ENCODE data around the gene NVL.

DNA sequence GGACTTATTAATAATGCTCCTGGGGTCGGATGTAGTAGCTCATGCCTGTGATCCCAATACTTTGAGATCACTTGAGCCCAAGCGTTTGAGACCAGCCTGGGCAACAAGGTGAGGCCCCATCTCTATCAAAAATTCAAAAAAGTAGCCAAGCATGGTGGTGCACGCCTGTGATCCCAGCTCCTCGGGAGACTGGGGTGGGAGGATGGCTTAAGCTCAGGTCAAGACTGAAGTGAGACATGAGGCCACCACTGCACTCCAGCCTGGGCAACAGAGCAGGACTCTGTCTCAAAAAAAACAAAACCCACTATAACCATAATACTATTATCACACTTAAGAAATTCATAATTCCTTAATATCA is 148.5 kb downstream of the NVL start:
- TF ChIP-seq, protein P1, sequence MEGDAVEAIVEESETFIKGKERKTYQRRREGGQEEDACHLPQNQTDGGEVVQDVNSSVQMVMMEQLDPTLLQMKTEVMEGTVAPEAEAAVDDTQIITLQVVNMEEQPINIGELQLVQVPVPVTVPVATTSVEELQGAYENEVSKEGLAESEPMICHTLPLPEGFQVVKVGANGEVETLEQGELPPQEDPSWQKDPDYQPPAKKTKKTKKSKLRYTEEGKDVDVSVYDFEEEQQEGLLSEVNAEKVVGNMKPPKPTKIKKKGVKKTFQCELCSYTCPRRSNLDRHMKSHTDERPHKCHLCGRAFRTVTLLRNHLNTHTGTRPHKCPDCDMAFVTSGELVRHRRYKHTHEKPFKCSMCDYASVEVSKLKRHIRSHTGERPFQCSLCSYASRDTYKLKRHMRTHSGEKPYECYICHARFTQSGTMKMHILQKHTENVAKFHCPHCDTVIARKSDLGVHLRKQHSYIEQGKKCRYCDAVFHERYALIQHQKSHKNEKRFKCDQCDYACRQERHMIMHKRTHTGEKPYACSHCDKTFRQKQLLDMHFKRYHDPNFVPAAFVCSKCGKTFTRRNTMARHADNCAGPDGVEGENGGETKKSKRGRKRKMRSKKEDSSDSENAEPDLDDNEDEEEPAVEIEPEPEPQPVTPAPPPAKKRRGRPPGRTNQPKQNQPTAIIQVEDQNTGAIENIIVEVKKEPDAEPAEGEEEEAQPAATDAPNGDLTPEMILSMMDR (IDR thresholded peaks at IDR 0.05) = no peak
- TF ChIP-seq POLR2A (IDR thresholded peaks at IDR 0.05) = no peak
- no peak for TF ChIP-seq EP300 (IDR thresholded peaks at IDR 0.05)
